K562 (cell line): ENCODE measurements around the gene THSD8. TPM values are rescaled to one million over a fixed set of nuclear protein-coding genes. Genes with fewer than 3 reads are reported as not detected.

Experiments used
- ATF7 ChIP-seq: fragments of 450-650 bp; IDR thresholded peaks from 2 replicates; pipeline ENCODE4 v1.7.1; 2014; ENCODE audit warnings: mild to moderate bottlenecking, moderate library complexity
- BCLAF1 ChIP-seq, 2 experiments: fragments of 450-650 bp in 1 of 2; IDR thresholded peaks; 2 replicates each; pipeline ENCODE4 v1.6.1; 2011 to 2017; ENCODE audit warnings: low read depth in 2 of 2, antibody characterized with exemption in 1 of 2, borderline replicate concordance in 1 of 2, low read length in 1 of 2, mild to moderate bottlenecking in 1 of 2, mixed read lengths in 1 of 2; ENCODE audit not compliant: control insufficient read depth in 1 of 2
- CREB3L1 ChIP-seq: fragments of 450-650 bp; IDR thresholded peaks from 2 replicates; pipeline ENCODE4 v1.6.1; 2014; ENCODE audit warnings: low read depth, mild to moderate bottlenecking, moderate library complexity, borderline replicate concordance
- CTCF ChIP-seq, 3 experiments: IDR thresholded peaks in 2 of 3; conservative IDR thresholded peaks in 1 of 3; 2 replicates each; pipeline ENCODE4 v1.5.1; 2011 to 2012; ENCODE audit warnings: low read length in 3 of 3, mild to moderate bottlenecking in 3 of 3, control low read depth in 2 of 3, improper control_type of control experiment in 1 of 3, inconsistent platforms in 1 of 3, low read depth in 1 of 3, mixed read lengths in 1 of 3, moderate library complexity in 1 of 3; ENCODE audit not compliant: insufficient read depth in 2 of 3
- DIDO1 ChIP-seq: fragments of 450-650 bp; IDR thresholded peaks from 2 replicates; pipeline ENCODE4 v1.6.1; 2016; ENCODE audit warnings: low read depth, missing biosample characterization, missing genetic modification characterization
- HMGN3 ChIP-seq: IDR thresholded peaks from 2 replicates; pipeline ENCODE4 v1.6.1; 2011; ENCODE audit warnings: borderline replicate concordance, low read depth, mild to moderate bottlenecking, mixed read lengths, low read length; ENCODE audit not compliant: insufficient read length; ENCODE audit errors: extremely low read depth
- HNRNPL ChIP-seq: fragments of 200-400 bp; formaldehyde crosslinking; IDR thresholded peaks from 2 replicates; pipeline ENCODE4 v1.6.1; 2017; ENCODE audit warnings: low read depth, mild to moderate bottlenecking, low read length
- KAT7 ChIP-seq: sonication (generic); formaldehyde crosslinking; IDR thresholded peaks from 2 replicates; pipeline ENCODE4 v1.8.0; 2022; ENCODE audit warnings: missing genetic modification reagents, mild to moderate bottlenecking, borderline replicate concordance
- LARP7 ChIP-seq: fragments of 450-650 bp; IDR thresholded peaks from 2 replicates; pipeline ENCODE4 v1.6.1; 2016
- MAZ ChIP-seq, 2 experiments: fragments of 450-650 bp in 1 of 2; sonication (generic) in 1 of 2; formaldehyde crosslinking; IDR thresholded peaks in 1 of 2; conservative IDR thresholded peaks in 1 of 2; 2 replicates each; pipeline versions ENCODE4 v1.4.0 to v1.5.0; 2020; ENCODE audit warnings: mild to moderate bottlenecking in 1 of 2, missing genetic modification reagents in 1 of 2
- NCOA6 ChIP-seq: fragments of 450-650 bp; IDR thresholded peaks from 2 replicates; pipeline ENCODE4 v1.6.1; 2017; ENCODE audit warnings: mild to moderate bottlenecking
- PHF8 ChIP-seq: fragments of 200-600 bp; sonication (generic); IDR thresholded peaks from 2 replicates; pipeline ENCODE4 v1.6.1; 2012; ENCODE audit warnings: mixed run types, mild to moderate bottlenecking, inconsistent platforms, low read length, moderate library complexity, borderline replicate concordance
- RB1 ChIP-seq: fragments of 450-650 bp; IDR thresholded peaks from 2 replicates; pipeline ENCODE4 v1.6.1; 2017; ENCODE audit warnings: low read depth, mild to moderate bottlenecking
- TBL1XR1 ChIP-seq, 2 experiments: IDR thresholded peaks; 2 replicates each; pipeline ENCODE4 v1.6.1; 2012; ENCODE audit warnings: improper control_type of control experiment in 2 of 2, low read length in 2 of 2, mild to moderate bottlenecking in 1 of 2
- VEZF1 ChIP-seq: fragments of 200-800 bp; sonication (Bioruptor generic); IDR thresholded peaks from 2 replicates; pipeline ENCODE4 v1.6.1; 2017; ENCODE audit warnings: missing genetic modification characterization, missing compliant biosample characterization
- XRCC3 ChIP-seq: fragments of 450-650 bp; IDR thresholded peaks from 2 replicates; pipeline ENCODE4 v1.6.1; 2017; ENCODE audit warnings: mild to moderate bottlenecking, moderate library complexity
- ZBTB8A ChIP-seq: fragments of 450-650 bp; IDR thresholded peaks from 2 replicates; pipeline ENCODE4 v1.6.1; 2018; ENCODE audit warnings: mild to moderate bottlenecking, moderate library complexity; ENCODE audit not compliant: partially characterized antibody
- ZNF551 ChIP-seq: fragments of 250-450 bp; sonication (Bioruptor Pico); IDR thresholded peaks from 2 replicates; pipeline ENCODE4 v1.5.0; 2021; ENCODE audit warnings: mild to moderate bottlenecking, moderate library complexity
- ZNF778 ChIP-seq: fragments of 450-650 bp; formaldehyde crosslinking; IDR thresholded peaks from 2 replicates; pipeline ENCODE4 v1.4.0; 2020; ENCODE audit warnings: mild to moderate bottlenecking, moderate library complexity
- polyA plus RNA-seq, 8 experiments: library from polyadenylated mRNA; depleted of rRNA in 4 of 8; stranded (reverse) in 5 of 8; unstranded in 3 of 8; fragments of >200 nt; fragmentation: Nextera tagmentation in 2 of 8; fragmentation: Illumina TruSeq in 1 of 8; extraction: Ambion mirVana in 2 of 8; extraction: Trizol in 1 of 8; gene quantifications; 2 replicates each; pipeline versions ENCODE4 v1.2.1 to v1.2.3, GENCODE V29; 2011 to 2014; ENCODE audit warnings: inconsistent platforms in 1 of 8, missing spikeins in 1 of 8
- total RNA-seq, 7 experiments: library from RNA; depleted of rRNA in 6 of 7; stranded (reverse); fragments of >200 nt in 6 of 7; fragmentation: Illumina TruSeq in 2 of 7; extraction: Trizol in 2 of 7; gene quantifications; 2 replicates each; pipeline versions ENCODE4 v1.2.1 to v1.2.3, GENCODE V29; 2011 to 2021; ENCODE audit warnings: low replicate concordance in 1 of 7

THSD8 gene
- total and polyA plus RNA-seq, 9 of the 15 experiments (the other 6 are each of a cell fraction or from before 2014, with no cell fraction given) = 8.4 to 42.4 (median 19.9) TPM; not detected in 2

- TF ChIP-seq BCLAF1 (IDR thresholded peaks at IDR 0.05; ENCODE audit: borderline replicate concordance in 1 of 2, control insufficient read depth in 1 of 2, low read depth in 2 of 2, low read length in 1 of 2) (no peak), DIDO1 (tag) (no peak), LARP7 (no peak), CREB3L1 (no peak), HMGN3 (peak; percentile 6), ZNF551 (CRISPR knock-in tag) (no peak), ATF7 (0 out of 2 replicates have a peak, but pooled peaks have one; percentile 33), RB1 (peak; percentile 53), VEZF1 (peak; percentile 89), MAZ (CRISPR knock-in tag; conservative IDR thresholded peaks at IDR 0.05 in 1 of 2, IDR thresholded peaks at IDR 0.05 in 1 of 2) (peak; percentile 72 to 78), ZBTB8A (no peak), HNRNPL (no peak), KAT7 (CRISPR knock-in tag) (0 out of 2 replicates have a peak, but pooled peaks have one; percentile 45), ZNF778 (CRISPR knock-in tag) (no peak), PHF8 (peak; percentile 42; the same call in 1 of the 2 replicates), TBL1XR1 (IDR thresholded peaks at IDR 0.05; ENCODE audit: low read length in 2 of 2) (no peak), NCOA6 (peak; percentile 71; the same call in 1 of the 2 replicates), CTCF (IDR thresholded peaks at IDR 0.05 in 2 of 3, conservative IDR thresholded peaks at IDR 0.05 in 1 of 3; ENCODE audit: insufficient read depth in 2 of 3, low read depth in 1 of 3, low read length in 3 of 3) (0 out of 6 replicates have a peak, but pooled peaks of 1 of the 3 experiments have one; percentile 15), XRCC3 (no peak)
Measured at GRCh38 chr19:12833738-12834565, 32.1 kb downstream of the THSD8 start (continued).
